CD4-positive, alpha-beta T cell treated with Interleukin-6 at 100 ng/mL for 8 hours (primary cell): ENCODE data around the gene TLE2.

Experiments used
- DNase-seq: peaks from one replicate; pipeline ENCODE4 v3.0.0-alpha.2; 2020; ENCODE audit warnings: mixed read lengths, low spot score

Gene TLE2

GRCh38 chr19:3036119-3036976 is 7.3 kb upstream of the TLE2 start:
- DNase-seq, result peak; percentile 78

- DNase-seq, result peak; percentile 98
These were observed 6.5 kb upstream of the TLE2 start for GRCh38 chr19:3035542-3036118.

- DNase-seq, result peak; percentile 37
These were observed 5.8 kb upstream of the TLE2 start for GRCh38 chr19:3034656-3035541.

- no peak for DNase-seq
These were observed 5.3 kb upstream of the TLE2 start for GRCh38 chr19:3034406-3034655.

- no peak for DNase-seq
These were observed 4.7 kb upstream of the TLE2 start for GRCh38 chr19:3033595-3034405.

GRCh38 chr19:3031607-3031867 is 2.5 kb upstream of the TLE2 start:
- no peak for DNase-seq

GRCh38 chr19:3028305-3029064 is 595 bp downstream of the TLE2 start:
- no peak for DNase-seq

- no peak for DNase-seq
These were observed 1.1 kb downstream of the TLE2 start for GRCh38 chr19:3027981-3028304.

GRCh38 chr19:3027292-3027691 is 1.8 kb downstream of the TLE2 start:
- no peak for DNase-seq

- no peak for DNase-seq
These were observed 2.3 kb downstream of the TLE2 start for GRCh38 chr19:3026768-3027167.

- no peak for DNase-seq
These were observed 3.6 kb downstream of the TLE2 start for GRCh38 chr19:3025549-3025886.

GRCh38 chr19:3024870-3025548 is 4.1 kb downstream of the TLE2 start:
- DNase-seq, result no peak

- DNase-seq, result no peak
These were observed 4.6 kb downstream of the TLE2 start for GRCh38 chr19:3024509-3024869.

GRCh38 chr19:3020321-3020960 is 8.6 kb downstream of the TLE2 start:
- no peak for DNase-seq

GRCh38 chr19:3019211-3019854 is 9.7 kb downstream of the TLE2 start:
- no peak for DNase-seq

- DNase-seq, result no peak
These were observed 11.2 kb downstream of the TLE2 start for GRCh38 chr19:3017923-3018322.

- DNase-seq, result no peak
These were observed 13.7 kb downstream of the TLE2 start for GRCh38 chr19:3015126-3016057.

- no peak for DNase-seq
These were observed 14.9 kb downstream of the TLE2 start for GRCh38 chr19:3014135-3014534.

- DNase-seq, result no peak
These were observed 15.8 kb downstream of the TLE2 start for GRCh38 chr19:3013263-3013725.
